B cell (primary cell): Measurements from ENCODE around the gene TTLL5.

ENCODE experiments used
- CTCF ChIP-seq: fragments of 200-600 bp; IDR thresholded peaks from one replicate; pipeline ENCODE4 v1.8.0; 2022; ENCODE audit warnings: antibody characterized with exemption, mild to moderate bottlenecking
- EZH2 ChIP-seq: IDR thresholded peaks from 2 replicates; pipeline ENCODE4 v1.6.1; 2012; ENCODE audit warnings: borderline replicate concordance, low read depth, mild to moderate bottlenecking, moderate library complexity, low read length; ENCODE audit not compliant: insufficient read depth, poor library complexity, severe bottlenecking

GRCh38 chr14:75807667-75808360 lies 146.8 kb downstream of the TTLL5 start:
- TF ChIP-seq CTCF, result no peak
- no peak for TF ChIP-seq EZH2
